Measurements from ENCODE around the gene NSRP1. TPM values are rescaled to one million over a fixed set of nuclear protein-coding genes. Genes with fewer than 3 reads are reported as not detected.
"Not testable (repeated sequence)": the region's sequence is repeated elsewhere in the genome, so short reads cannot be mapped to it uniquely, and the experiment has no call there.

NSRP1 gene
- polyA plus RNA-seq, 3 donors = 38.8 to 51.7 (median 40.3) TPM

DNA sequence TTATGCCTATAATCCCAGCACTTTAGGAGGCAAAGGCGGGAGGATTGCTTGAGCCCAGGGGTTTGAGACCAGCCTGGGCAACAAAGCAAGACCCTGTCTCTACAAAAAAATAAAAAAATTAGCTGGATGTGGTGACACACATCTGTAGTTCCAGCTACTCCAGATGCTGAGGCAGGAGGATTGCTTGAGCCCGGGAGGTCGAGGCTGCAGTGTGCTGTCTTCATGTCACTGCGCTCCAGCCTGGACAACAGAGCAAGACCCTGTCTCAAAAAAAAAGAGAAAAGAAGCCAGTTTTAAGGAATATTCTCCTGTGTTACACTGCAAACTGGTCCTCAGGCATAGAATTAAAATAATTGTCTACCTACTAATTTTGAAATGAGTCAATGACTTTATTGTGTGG lies 47.9 kb downstream of the NSRP1 start:
- no peak for DNase-seq (ENCODE audit: extremely low read depth in 1 of 11, low read depth in 9 of 11, low spot score in 4 of 11)

DNA sequence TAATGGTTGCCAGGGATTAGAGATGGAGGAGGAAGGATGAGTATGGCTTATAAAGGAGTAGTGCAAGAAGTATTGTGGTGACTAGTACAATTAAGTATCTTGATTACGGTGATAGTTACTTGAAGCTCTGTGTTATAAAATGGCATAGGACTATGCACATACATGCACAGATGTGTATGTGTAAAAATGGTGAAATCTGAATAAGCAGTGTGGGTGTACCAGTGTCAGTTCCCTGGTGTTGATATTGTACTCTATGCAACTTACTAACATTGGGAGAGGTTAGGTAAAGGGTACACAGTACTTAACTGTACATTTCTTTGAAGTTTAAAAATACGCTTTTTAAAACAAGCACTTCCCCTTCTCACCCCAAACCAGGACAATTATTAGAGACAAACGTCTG lies 48.5 kb downstream of the NSRP1 start:
- no peak for DNase-seq (ENCODE audit: extremely low read depth in 1 of 11, low read depth in 9 of 11, low spot score in 4 of 11)

GRCh38 chr17:30165960-30166359 lies 49.3 kb downstream of the NSRP1 start:
- DNase-seq (ENCODE audit: extremely low read depth in 1 of 11, low read depth in 9 of 11, low spot score in 4 of 11) = no peak

- DNase-seq (ENCODE audit: extremely low read depth in 1 of 11, low read depth in 9 of 11, low spot score in 4 of 11) = no peak
These were observed 53.9 kb downstream of the NSRP1 start for GRCh38 chr17:30170415-30170987.

DNA sequence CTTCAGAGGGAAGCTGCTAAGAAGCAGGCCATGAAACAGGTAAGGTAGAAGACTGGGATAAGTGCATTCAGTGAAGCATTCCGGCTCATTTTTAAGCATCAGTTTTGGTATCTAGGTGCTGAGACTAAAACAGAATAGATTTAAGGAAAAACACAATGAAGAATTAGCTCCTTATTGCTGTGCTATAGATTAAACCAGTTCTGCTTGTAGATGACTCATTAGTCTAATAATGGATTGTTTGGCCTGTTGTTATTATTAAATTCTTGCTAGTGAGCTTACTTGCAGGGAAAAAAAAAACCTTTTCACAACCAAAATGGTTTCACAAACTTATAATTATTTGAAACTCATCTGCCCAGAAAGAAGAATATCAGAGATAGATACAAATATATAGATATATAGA lies 55.9 kb downstream of the NSRP1 start:
- no peak for DNase-seq (ENCODE audit: extremely low read depth in 1 of 11, low read depth in 9 of 11, low spot score in 4 of 11)

GRCh38 chr17:30173649-30174048 lies 57.0 kb downstream of the NSRP1 start:
- DNase-seq (ENCODE audit: extremely low read depth in 1 of 11, low read depth in 9 of 11, low spot score in 4 of 11) = no peak

DNA sequence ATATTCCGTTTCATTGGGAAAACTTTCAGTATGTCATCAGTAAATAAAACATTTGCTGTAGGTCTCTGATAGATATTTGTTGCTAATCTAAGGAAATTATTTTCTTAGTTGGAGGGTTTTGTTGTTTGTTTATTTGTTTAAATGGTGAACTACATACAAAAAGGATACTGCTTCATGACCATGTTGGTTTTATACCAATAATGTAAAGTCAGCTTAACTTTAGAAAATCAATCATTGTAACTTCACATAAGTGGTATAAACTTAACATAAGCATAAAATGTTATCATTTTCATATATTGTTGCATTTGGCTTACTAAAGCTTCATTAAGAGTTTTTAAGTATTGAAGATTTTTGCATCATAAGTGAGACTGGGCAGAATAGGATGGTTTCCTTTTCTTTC lies 57.9 kb downstream of the NSRP1 start:
- DNase-seq (ENCODE audit: extremely low read depth in 1 of 11, low read depth in 9 of 11, low spot score in 4 of 11) = no peak

DNA sequence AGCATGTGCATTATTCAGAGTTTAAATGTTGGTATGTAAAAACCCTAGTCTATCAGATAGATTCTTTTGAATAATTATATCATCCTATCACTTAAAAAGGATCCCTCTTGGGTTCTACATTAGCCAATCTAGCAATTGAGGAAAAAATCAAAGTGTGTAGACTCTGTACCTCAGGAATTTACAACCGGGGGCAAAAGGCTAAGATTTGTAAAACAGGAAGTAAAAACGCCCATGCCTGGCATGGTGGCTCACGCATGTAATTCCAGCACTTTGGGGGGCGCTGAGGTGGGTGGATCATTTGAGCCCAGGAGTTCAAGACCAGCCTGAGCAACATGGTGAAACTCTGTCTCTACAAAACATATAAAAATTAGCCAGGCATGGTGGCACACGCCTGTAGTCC lies 60.2 kb downstream of the NSRP1 start:
- no peak for DNase-seq (ENCODE audit: extremely low read depth in 1 of 11, low read depth in 9 of 11, low spot score in 4 of 11)

- DNase-seq (ENCODE audit: extremely low read depth in 1 of 11, low read depth in 9 of 11, low spot score in 4 of 11) = no peak
These were observed 70.1 kb downstream of the NSRP1 start for GRCh38 chr17:30186761-30187160.

GRCh38 chr17:30187573-30187972 lies 71.0 kb downstream of the NSRP1 start:
- no peak for DNase-seq (ENCODE audit: extremely low read depth in 1 of 11, low read depth in 9 of 11, low spot score in 4 of 11)

DNA sequence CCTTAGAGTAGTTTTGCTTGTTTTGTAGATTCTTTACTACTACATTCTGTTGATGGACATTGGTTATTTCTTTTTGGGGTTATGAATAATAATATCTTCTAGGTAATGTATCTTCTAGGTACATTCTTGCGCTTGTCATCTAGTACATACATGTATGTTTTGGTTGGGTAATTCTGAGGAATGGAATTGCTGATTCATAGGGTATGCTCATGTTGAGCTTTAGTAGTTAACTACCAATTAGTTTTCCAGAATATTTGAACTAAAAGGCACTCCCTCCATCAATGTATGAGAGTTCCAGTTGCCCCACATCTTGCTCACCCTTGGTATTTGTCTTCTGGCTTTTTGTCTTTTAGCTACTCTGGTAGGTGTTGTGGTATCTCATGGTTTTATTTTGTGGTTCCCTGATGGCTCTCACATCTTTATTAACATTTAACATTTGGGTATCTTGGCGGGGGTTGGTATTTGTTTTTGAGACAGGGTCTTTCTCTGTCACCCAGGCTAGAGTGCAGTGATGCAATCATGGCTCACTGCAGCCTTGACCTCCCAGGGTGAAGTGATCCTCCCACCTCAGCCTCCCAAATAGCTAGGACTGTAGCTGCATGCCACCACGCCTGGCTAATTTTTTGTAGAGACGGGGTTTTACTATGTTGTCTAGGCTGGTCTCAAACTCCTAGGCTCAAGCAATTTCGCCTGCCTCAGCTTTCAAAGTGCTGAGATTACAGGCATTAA lies 71.8 kb downstream of the NSRP1 start:
- DNase-seq (ENCODE audit: extremely low read depth in 1 of 11, low read depth in 9 of 11, low spot score in 4 of 11) = no peak

DNA sequence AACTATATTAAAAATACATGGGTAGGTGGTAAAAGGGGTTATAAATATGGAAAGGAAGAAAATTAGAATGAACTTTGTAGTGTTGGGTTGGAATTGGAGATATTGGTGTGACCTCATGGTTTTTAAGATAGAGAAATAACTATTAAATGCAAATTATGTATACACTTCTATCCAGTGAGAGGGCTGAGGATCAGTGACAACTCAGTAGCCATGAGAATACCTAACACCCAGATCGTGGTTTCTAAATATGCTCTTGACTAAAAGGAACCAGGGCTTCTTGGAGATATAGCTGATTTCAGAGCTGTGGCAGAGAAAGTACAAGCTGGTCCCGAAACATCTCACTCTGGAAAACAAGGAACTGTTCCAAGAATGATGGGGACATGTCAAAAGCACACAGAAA lies 74.5 kb downstream of the NSRP1 start:
- no peak for DNase-seq (ENCODE audit: extremely low read depth in 1 of 11, low read depth in 9 of 11, low spot score in 4 of 11)

DNA sequence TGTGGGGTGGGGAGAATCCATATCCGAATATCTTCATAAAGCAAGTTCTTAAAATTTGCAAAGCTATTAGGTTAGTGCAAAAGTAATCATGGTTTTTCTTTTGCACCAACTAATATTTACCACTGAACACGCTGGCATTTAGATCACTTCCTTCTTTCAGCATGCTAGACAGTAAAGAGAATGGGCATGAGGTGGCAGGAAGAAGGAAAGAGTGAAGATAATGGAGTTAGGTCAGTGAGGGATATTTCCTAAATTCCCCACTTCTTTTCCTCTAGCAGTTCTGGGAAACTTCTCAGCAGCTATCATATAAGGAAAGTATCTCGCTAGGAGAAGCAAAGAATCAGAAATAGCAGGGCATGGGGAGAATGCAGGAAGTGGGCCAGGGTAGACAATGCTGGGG lies 79.9 kb downstream of the NSRP1 start:
- no peak for DNase-seq (ENCODE audit: extremely low read depth in 1 of 11, low read depth in 9 of 11, low spot score in 4 of 11)

- no peak for DNase-seq (ENCODE audit: extremely low read depth in 1 of 11, low read depth in 9 of 11, low spot score in 4 of 11)
These were observed 80.8 kb downstream of the NSRP1 start for GRCh38 chr17:30197416-30197815.

DNA sequence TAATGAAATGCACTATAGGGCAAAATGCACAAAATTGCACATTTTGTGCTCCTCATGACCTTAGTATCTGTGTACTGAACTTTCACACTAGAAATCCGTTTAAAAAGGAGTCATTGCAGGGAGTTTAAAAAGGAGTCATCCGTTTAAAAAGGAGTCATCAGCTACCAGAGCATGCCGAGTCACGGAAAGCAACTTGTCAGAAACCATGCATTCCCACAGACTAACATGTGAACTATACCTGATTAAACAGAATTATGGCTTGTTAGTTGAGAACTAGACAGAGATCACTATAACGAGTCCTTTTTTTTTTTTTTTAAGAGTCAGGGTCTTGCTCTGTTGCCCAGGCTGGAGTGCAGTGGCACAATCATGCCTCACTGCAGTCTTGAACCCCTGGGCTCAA lies 83.0 kb downstream of the NSRP1 start:
- DNase-seq (ENCODE audit: extremely low read depth in 1 of 11, low read depth in 9 of 11, low spot score in 4 of 11) = no peak

DNA sequence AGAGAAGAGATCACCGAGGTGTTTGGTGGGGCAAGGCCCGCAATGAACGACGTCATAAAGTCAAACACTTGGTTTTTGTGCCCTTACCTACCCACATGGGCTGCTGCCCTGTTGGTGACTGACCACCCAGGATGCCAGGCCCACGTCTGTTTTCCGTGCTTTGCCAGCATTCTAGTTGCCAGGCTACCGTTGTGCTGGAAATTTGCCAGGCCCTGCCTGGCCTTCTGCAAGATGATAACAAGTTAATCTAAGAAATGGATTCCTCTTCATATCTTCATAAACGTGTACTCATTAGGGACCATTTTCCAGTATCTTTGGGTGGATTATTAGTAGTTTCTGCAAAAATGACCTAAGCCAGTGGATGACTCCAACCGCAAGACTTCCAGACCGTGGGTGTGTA lies 83.5 kb downstream of the NSRP1 start:
- no peak for DNase-seq (ENCODE audit: extremely low read depth in 1 of 11, low read depth in 9 of 11, low spot score in 4 of 11)

DNA sequence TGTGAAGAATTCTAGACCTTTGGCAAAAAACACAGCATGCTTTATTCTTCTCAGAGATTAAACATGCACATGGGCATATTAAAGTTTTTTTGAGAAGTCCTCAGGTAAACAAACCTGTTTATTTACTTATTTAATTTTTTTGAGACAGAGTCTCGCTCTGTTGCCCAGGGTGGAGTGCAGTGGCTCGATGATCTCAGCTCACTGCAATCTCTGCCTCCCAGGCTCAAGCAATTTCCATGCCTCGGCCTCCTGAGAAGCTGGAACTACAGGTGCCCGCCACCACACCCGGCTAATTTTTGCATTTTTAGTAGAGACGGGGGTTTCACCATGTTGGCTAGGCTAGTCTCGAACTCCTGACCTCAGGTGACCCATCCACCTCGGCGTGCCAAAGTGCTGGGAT lies 84.0 kb downstream of the NSRP1 start:
- not testable (repeated sequence) for DNase-seq (ENCODE audit: extremely low read depth in 1 of 11, low read depth in 9 of 11, low spot score in 4 of 11)

DNA sequence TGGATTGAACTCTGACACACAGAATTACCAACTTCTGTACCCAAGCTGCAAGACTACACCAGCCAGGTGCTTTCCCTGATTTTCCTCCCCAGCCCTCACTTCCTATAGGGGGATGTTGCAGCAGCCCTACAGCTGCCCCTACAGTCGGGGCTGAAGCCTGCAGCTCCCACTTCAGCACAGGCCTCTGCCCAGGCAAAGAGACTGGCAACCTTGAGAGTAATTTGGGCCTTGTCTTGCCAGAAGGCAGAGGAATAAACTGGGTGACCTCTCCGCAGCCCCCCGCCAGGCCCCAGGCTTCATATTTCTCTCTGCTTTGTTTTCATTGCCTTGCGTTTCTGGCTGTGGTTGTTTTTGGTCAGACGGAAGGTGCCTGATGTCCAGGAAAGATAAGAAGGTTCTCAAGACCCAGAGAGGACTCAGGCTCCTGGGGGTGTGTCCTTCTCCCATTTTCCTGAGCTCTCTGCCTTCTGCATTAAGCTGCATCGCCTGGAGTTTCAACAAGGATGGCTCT lies 86.9 kb downstream of the NSRP1 start:
- no peak for DNase-seq (ENCODE audit: extremely low read depth in 1 of 11, low read depth in 9 of 11, low spot score in 4 of 11)

DNA sequence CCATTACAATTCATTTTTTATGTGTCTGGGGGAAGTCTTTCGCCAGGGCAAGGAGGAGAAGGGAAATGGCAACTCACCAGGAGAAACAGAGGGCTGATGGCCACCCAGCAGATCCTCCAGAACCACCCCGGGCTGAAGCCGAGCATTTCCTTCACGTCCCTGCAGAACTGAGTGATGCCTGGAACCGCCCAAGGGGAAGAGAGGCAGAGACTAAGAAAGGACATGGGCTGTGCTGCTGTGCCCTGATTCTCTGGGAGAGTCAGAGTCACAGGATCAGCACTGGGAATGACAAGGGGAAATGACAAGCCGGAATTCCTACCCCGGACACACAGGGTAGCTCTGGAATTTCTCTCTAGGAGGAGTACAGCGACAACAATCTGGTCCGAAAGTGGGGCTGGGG lies 91.0 kb downstream of the NSRP1 start:
- DNase-seq (ENCODE audit: extremely low read depth in 1 of 11, low read depth in 9 of 11, low spot score in 4 of 11) = no peak

DNA sequence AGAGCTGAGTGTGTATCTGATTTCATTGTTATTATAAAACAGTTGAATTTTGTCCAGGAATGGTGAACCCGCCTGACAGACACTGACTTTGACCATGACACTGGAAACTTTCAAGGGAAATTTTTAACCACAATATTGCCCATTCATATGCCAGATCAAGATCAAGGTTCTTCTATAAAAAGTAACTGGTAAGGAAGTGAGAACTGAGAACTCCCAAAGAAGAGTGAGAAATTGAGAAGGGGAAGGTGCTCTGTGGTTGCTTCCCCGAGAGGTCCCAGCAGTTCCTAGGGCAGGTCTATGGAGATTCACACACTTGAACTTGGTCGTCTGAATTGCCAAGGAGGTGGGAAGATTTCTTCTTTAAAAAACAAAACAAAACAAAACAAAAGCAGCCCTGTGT lies 91.6 kb downstream of the NSRP1 start:
- DNase-seq (ENCODE audit: extremely low read depth in 1 of 11, low read depth in 9 of 11, low spot score in 4 of 11) = no peak

DNA sequence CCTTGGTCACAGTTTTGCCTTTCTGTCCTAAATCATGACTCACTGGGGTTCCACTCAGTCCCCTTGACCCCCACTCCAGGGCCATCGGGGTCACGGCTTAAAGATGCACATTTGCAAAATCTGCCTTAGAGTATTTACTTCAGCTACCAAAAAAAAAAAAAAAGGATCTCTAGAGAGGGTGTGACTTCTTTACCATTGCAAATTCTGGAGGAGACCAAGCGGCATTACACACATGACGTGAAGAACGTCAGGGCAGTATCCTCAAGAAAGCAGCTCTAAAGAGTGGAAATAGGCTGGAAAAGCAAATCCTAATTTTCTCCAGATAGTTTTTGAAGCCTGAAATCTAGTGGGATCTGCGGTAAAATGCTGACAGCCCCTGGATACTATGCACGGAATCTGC lies 93.3 kb downstream of the NSRP1 start:
- DNase-seq (ENCODE audit: extremely low read depth in 1 of 11, low read depth in 9 of 11, low spot score in 4 of 11) = no peak
